NT2/D1 (cell line): ENCODE results near the gene MEIOB.

Experiments
- SUZ12 ChIP-seq: IDR thresholded peaks from 2 replicates; pipeline ENCODE4 v1.6.1; 2011; ENCODE audit not compliant: insufficient read length, insufficient read depth; ENCODE audit errors: extremely low read depth
- ZNF274 ChIP-seq: IDR thresholded peaks from 2 replicates; pipeline ENCODE4 v1.6.1; 2011; ENCODE audit warnings: mild to moderate bottlenecking, low read depth, low read length

GRCh38 chr16:1821861-1822611 lies 49.9 kb downstream of the MEIOB start:
- TF ChIP-seq SUZ12: no peak
- TF ChIP-seq ZNF274: no peak
